NCI-H774 (cell line): ENCODE results near the gene RAB29.
A peak's percentile ranks its signal among the peaks of the same experiment; 100 is the strongest.

Experiments
- DNase-seq: peaks from one replicate; lab custom pipeline; 2025; lab: John Stamatoyannopoulos, UW

The RAB29 gene

GRCh38 chr1:205763980-205764379, 11.3 kb downstream of the RAB29 start:
- DNase-seq: no peak

- no peak for DNase-seq
These were observed 14.7 kb downstream of the RAB29 start for GRCh38 chr1:205760606-205761005.

GRCh38 chr1:205756552-205756951, 18.7 kb downstream of the RAB29 start:
- DNase-seq: no peak

GRCh38 chr1:205754857-205755256, 20.4 kb downstream of the RAB29 start:
- no peak for DNase-seq

- DNase-seq: no peak
These were observed 24.1 kb downstream of the RAB29 start for GRCh38 chr1:205751036-205751651.

- DNase-seq: peak; percentile 98
These were observed 24.9 kb downstream of the RAB29 start, which contains the start of gene NUCKS1 for GRCh38 chr1:205750138-205751035. Gene NUCKS1 (minus strand): TSS chr1:205750182. CDS start chr1:205749973, 209 bp downstream.

GRCh38 chr1:205749234-205750137, 25.8 kb downstream of the RAB29 start:
- peak; percentile 96 for DNase-seq

GRCh38 chr1:205748403-205749233, 26.7 kb downstream of the RAB29 start:
- no peak for DNase-seq

- no peak for DNase-seq
These were observed 28.4 kb downstream of the RAB29 start for GRCh38 chr1:205746757-205747412.

GRCh38 chr1:205744403-205744802, 30.9 kb downstream of the RAB29 start:
- DNase-seq: no peak

- no peak for DNase-seq
These were observed 31.3 kb downstream of the RAB29 start for GRCh38 chr1:205743977-205744376.

GRCh38 chr1:205741681-205742080, 33.6 kb downstream of the RAB29 start:
- no peak for DNase-seq

- DNase-seq: no peak
These were observed 35.7 kb downstream of the RAB29 start for GRCh38 chr1:205739348-205740160.

- DNase-seq: no peak
These were observed 40.1 kb downstream of the RAB29 start for GRCh38 chr1:205735218-205735617.

- no peak for DNase-seq
These were observed 41.7 kb downstream of the RAB29 start for GRCh38 chr1:205733438-205734175.

GRCh38 chr1:205729945-205730610, 45.2 kb downstream of the RAB29 start:
- DNase-seq: no peak

- DNase-seq: no peak
These were observed 48.6 kb downstream of the RAB29 start for GRCh38 chr1:205726619-205727125.

GRCh38 chr1:205725514-205725913, 49.8 kb downstream of the RAB29 start:
- DNase-seq: no peak
